Liver (tissue), 3 donors: Measurements from ENCODE around the gene CHPF2.

ENCODE experiments used
- EGR1 ChIP-seq, 2 donors: IDR thresholded peaks; 2 replicates each; pipeline ENCODE4 v1.6.1; 2016 to 2018; ENCODE audit warnings: antibody characterized with exemption in 2 of 2, low read depth in 2 of 2
- FOXA1 ChIP-seq: IDR thresholded peaks from 2 replicates; pipeline ENCODE4 v1.6.1; 2016; ENCODE audit warnings: antibody characterized with exemption
- JUND ChIP-seq, 2 donors: IDR thresholded peaks; 2 replicates each; pipeline ENCODE4 v1.6.1; 2016; ENCODE audit warnings: antibody characterized with exemption in 2 of 2
- RAD21 ChIP-seq, 2 donors: IDR thresholded peaks; 2 replicates each; pipeline ENCODE4 v1.6.1; 2016; ENCODE audit warnings: antibody characterized with exemption in 2 of 2, mild to moderate bottlenecking in 2 of 2
- RXRA ChIP-seq, 2 donors: IDR thresholded peaks; 2 replicates each; pipeline ENCODE4 v1.6.1; 2017 to 2018; ENCODE audit warnings: antibody characterized with exemption in 2 of 2, mild to moderate bottlenecking in 1 of 2
- SP1 ChIP-seq: IDR thresholded peaks from 2 replicates; pipeline ENCODE4 v1.6.1; 2018; ENCODE audit warnings: antibody characterized with exemption, mild to moderate bottlenecking
- TAF1 ChIP-seq: conservative IDR thresholded peaks from 2 replicates; pipeline ENCODE4 v1.6.1; 2016; ENCODE audit warnings: antibody characterized with exemption, mild to moderate bottlenecking
- YY1 ChIP-seq: IDR thresholded peaks from 2 replicates; pipeline ENCODE4 v1.6.1; 2016; ENCODE audit warnings: antibody characterized with exemption, mild to moderate bottlenecking
- TF ChIP-seq, protein P1 (sequence below): IDR thresholded peaks from 2 replicates; pipeline ENCODE4 v1.6.1; 2016; ENCODE audit warnings: antibody characterized with exemption
- TF ChIP-seq, protein P2 (sequence below): fragments of 150-350 bp; IDR thresholded peaks from 2 replicates; pipeline ENCODE4 v1.5.1; 2017; ENCODE audit warnings: improper control_type of control experiment, low read depth, low read length; ENCODE audit not compliant: missing input control
- TF ChIP-seq, protein P3 (sequence below): IDR thresholded peaks from 2 replicates; pipeline ENCODE4 v1.6.1; 2016; ENCODE audit warnings: antibody characterized with exemption, mild to moderate bottlenecking
- TF ChIP-seq, protein P4 (sequence below): IDR thresholded peaks from 2 replicates; pipeline ENCODE4 v1.6.1; 2016; ENCODE audit warnings: antibody characterized with exemption
- donor health status: healthy.
- donor health status: healthy.

DNA sequence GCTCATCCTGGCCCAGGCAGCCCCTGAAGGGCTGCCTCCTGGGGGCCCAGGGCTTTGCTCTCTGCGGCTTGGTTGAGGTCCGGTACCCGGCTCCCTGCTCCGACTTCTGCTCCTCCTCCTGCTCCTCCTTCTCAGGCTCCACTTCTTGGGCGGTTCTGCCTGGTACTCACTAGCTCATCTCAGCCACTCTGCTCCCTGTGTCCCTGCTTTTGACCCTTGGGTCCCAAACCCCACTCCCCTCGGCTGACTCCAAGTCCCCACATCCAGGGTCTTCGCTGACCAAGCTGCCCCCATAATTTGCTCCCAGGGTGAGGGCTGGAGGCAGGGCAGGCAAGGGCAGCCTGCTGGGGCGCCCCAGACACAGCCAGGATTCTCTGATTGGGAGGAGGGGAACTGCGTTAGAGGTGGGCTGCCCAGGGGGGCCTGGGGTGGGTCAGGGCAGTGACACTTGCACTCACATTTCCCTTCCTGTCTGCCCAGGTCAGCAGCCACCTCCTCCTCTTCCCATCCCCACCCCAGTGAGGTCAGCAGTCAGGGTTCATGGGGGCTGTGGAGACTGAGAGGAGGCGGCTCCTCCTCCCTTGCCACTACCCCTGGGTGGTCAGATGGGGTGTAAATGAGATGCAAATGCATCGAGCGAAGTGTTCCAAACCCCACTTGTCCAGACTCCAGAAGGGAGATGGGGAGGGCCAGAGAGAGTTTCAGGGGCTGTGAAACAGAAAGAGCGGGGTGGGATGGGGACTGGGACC, 14.0 kb downstream of the CHPF2 start:
- TF ChIP-seq, protein P1, sequence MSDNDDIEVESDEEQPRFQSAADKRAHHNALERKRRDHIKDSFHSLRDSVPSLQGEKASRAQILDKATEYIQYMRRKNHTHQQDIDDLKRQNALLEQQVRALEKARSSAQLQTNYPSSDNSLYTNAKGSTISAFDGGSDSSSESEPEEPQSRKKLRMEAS: no peak
- TF ChIP-seq, protein P2, sequence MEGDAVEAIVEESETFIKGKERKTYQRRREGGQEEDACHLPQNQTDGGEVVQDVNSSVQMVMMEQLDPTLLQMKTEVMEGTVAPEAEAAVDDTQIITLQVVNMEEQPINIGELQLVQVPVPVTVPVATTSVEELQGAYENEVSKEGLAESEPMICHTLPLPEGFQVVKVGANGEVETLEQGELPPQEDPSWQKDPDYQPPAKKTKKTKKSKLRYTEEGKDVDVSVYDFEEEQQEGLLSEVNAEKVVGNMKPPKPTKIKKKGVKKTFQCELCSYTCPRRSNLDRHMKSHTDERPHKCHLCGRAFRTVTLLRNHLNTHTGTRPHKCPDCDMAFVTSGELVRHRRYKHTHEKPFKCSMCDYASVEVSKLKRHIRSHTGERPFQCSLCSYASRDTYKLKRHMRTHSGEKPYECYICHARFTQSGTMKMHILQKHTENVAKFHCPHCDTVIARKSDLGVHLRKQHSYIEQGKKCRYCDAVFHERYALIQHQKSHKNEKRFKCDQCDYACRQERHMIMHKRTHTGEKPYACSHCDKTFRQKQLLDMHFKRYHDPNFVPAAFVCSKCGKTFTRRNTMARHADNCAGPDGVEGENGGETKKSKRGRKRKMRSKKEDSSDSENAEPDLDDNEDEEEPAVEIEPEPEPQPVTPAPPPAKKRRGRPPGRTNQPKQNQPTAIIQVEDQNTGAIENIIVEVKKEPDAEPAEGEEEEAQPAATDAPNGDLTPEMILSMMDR: no peak
- TF ChIP-seq RAD21 (IDR thresholded peaks at IDR 0.05): no peak
- TF ChIP-seq YY1: no peak
- TF ChIP-seq, protein P3, sequence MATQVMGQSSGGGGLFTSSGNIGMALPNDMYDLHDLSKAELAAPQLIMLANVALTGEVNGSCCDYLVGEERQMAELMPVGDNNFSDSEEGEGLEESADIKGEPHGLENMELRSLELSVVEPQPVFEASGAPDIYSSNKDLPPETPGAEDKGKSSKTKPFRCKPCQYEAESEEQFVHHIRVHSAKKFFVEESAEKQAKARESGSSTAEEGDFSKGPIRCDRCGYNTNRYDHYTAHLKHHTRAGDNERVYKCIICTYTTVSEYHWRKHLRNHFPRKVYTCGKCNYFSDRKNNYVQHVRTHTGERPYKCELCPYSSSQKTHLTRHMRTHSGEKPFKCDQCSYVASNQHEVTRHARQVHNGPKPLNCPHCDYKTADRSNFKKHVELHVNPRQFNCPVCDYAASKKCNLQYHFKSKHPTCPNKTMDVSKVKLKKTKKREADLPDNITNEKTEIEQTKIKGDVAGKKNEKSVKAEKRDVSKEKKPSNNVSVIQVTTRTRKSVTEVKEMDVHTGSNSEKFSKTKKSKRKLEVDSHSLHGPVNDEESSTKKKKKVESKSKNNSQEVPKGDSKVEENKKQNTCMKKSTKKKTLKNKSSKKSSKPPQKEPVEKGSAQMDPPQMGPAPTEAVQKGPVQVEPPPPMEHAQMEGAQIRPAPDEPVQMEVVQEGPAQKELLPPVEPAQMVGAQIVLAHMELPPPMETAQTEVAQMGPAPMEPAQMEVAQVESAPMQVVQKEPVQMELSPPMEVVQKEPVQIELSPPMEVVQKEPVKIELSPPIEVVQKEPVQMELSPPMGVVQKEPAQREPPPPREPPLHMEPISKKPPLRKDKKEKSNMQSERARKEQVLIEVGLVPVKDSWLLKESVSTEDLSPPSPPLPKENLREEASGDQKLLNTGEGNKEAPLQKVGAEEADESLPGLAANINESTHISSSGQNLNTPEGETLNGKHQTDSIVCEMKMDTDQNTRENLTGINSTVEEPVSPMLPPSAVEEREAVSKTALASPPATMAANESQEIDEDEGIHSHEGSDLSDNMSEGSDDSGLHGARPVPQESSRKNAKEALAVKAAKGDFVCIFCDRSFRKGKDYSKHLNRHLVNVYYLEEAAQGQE: no peak
- TF ChIP-seq TAF1: no peak
- TF ChIP-seq SP1: no peak
- TF ChIP-seq FOXA1: no peak
- TF ChIP-seq, protein P4, sequence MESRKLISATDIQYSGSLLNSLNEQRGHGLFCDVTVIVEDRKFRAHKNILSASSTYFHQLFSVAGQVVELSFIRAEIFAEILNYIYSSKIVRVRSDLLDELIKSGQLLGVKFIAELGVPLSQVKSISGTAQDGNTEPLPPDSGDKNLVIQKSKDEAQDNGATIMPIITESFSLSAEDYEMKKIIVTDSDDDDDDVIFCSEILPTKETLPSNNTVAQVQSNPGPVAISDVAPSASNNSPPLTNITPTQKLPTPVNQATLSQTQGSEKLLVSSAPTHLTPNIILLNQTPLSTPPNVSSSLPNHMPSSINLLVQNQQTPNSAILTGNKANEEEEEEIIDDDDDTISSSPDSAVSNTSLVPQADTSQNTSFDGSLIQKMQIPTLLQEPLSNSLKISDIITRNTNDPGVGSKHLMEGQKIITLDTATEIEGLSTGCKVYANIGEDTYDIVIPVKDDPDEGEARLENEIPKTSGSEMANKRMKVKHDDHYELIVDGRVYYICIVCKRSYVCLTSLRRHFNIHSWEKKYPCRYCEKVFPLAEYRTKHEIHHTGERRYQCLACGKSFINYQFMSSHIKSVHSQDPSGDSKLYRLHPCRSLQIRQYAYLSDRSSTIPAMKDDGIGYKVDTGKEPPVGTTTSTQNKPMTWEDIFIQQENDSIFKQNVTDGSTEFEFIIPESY: no peak
- no peak for TF ChIP-seq EGR1 (IDR thresholded peaks at IDR 0.05; ENCODE audit: low read depth in 2 of 2)
- no peak for TF ChIP-seq RXRA (IDR thresholded peaks at IDR 0.05)
- TF ChIP-seq JUND (IDR thresholded peaks at IDR 0.05): no peak
